Peyer's patch (tissue), 4 donors: Measurements from ENCODE around the gene ISLR. TPM values are rescaled to one million over a fixed set of nuclear protein-coding genes. Genes with fewer than 3 reads are reported as not detected.

Source experiments
- DNase-seq, 3 donors: peaks; one replicate each; pipeline ENCODE4 v3.0.0-alpha.2; 2017 to 2019
- H3K27ac ChIP-seq, 4 donors: fragments of 200-600 bp; sonication (generic); one replicate each; pipeline ENCODE4 v1.5.1; 2016 to 2019
- H3K27me3 ChIP-seq, 2 donors: fragments of 200-600 bp; sonication (generic); one replicate each; pipeline ENCODE4 v1.5.1; 2019
- H3K36me3 ChIP-seq, 3 donors: fragments of 200-600 bp; sonication (generic); one replicate each; pipeline ENCODE4 v1.5.1; 2016 to 2019
- H3K4me1 ChIP-seq, 4 donors: fragments of 200-600 bp; sonication (generic); one replicate each; pipeline ENCODE4 v1.5.1; 2016 to 2019
- H3K4me3 ChIP-seq, 4 donors: fragments of 200-600 bp; sonication (generic); 1 replicate in 3 of 4; 2 replicates in 1 of 4; pipeline ENCODE4 v1.5.1; 2016 to 2019; ENCODE audit warnings: mild to moderate bottlenecking in 1 of 4
- H3K9me3 ChIP-seq, 4 donors: fragments of 200-600 bp; sonication (generic); one replicate each; pipeline ENCODE4 v1.5.1; 2016 to 2019; ENCODE audit warnings: mild to moderate bottlenecking in 1 of 4
- POLR2A ChIP-seq, 2 donors: fragments of 450-650 bp; IDR thresholded peaks; one replicate each; pipeline ENCODE4 v1.5.1; 2017; ENCODE audit warnings: antibody characterized with exemption in 2 of 2, mild to moderate bottlenecking in 2 of 2, moderate library complexity in 2 of 2
- total RNA-seq, 4 donors: library from RNA; depleted of rRNA; stranded (reverse); fragments of >200 nt; gene quantifications; one replicate each; pipeline ENCODE4 v1.1.0, GENCODE V29; 2016
- TF ChIP-seq, protein P1 (sequence below), 6 experiments: fragments of 450-650 bp in 4 of 6; fragments of 200-600 bp in 2 of 6; sonication (generic) in 1 of 6; IDR thresholded peaks; one replicate each; pipeline ENCODE4 v1.5.1; 2017 to 2019; ENCODE audit warnings: antibody characterized with exemption in 6 of 6, mild to moderate bottlenecking in 3 of 6, moderate library complexity in 1 of 6

The ISLR gene, protein sequence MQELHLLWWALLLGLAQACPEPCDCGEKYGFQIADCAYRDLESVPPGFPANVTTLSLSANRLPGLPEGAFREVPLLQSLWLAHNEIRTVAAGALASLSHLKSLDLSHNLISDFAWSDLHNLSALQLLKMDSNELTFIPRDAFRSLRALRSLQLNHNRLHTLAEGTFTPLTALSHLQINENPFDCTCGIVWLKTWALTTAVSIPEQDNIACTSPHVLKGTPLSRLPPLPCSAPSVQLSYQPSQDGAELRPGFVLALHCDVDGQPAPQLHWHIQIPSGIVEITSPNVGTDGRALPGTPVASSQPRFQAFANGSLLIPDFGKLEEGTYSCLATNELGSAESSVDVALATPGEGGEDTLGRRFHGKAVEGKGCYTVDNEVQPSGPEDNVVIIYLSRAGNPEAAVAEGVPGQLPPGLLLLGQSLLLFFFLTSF
- 10 to 100 TPM in 3 of 4 donors, 1 to 10 TPM in 1; 6.3 to 22.8 (median 17.5) TPM for total RNA-seq

DNA sequence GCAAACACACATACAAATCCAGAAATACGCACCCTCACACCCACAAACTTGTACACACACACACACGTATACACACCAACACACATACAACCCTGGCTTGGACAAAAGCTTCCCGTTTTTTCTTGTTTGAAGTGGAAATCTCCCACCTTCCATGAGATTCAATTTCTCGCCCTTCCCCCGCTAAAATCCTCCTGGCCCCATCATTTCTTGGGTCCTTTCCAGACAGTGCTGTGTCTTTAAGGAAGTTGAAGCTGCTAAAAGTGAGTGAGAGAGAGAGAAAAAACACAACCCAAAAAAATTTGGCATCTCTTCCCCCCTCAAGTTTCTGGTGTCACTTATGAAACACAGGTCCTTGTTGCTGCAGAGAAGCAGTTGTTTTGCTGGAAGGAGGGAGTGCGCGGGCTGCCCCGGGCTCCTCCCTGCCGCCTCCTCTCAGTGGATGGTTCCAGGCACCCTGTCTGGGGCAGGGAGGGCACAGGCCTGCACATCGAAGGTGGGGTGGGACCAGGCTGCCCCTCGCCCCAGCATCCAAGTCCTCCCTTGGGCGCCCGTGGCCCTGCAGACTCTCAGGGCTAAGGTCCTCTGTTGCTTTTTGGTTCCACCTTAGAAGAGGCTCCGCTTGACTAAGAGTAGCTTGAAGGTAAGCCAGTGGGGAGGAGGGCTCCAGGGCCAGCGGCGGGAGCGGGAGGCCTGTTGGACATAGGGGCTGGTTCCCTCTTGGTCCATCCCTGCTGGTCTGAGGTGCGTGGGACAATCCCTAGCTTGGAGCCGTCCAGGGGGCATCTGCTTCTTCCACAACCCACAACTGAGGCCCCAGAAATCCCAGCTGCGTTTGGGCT, at the start of gene ISLR:
ISLR (plus strand) TSS at position 331 of the 839 bp plus-strand sequence. CDS start 1,149 bp downstream, outside the sequence.
- no peaks in the 10 kb centered on the region for H3K27me3 ChIP-seq
- peak within 1 kb of the TSS; percentile 3 to 40 (median 24) for H3K4me3 ChIP-seq
- TF ChIP-seq, protein P1, sequence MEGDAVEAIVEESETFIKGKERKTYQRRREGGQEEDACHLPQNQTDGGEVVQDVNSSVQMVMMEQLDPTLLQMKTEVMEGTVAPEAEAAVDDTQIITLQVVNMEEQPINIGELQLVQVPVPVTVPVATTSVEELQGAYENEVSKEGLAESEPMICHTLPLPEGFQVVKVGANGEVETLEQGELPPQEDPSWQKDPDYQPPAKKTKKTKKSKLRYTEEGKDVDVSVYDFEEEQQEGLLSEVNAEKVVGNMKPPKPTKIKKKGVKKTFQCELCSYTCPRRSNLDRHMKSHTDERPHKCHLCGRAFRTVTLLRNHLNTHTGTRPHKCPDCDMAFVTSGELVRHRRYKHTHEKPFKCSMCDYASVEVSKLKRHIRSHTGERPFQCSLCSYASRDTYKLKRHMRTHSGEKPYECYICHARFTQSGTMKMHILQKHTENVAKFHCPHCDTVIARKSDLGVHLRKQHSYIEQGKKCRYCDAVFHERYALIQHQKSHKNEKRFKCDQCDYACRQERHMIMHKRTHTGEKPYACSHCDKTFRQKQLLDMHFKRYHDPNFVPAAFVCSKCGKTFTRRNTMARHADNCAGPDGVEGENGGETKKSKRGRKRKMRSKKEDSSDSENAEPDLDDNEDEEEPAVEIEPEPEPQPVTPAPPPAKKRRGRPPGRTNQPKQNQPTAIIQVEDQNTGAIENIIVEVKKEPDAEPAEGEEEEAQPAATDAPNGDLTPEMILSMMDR (IDR thresholded peaks at IDR 0.05), result no peak
- peak in 1 of 2 donors; percentile 11 for TF ChIP-seq POLR2A (IDR thresholded peaks at IDR 0.05)
- H3K36me3 ChIP-seq, result no peaks in the 10 kb centered on the region
- peaks cover 0 to 17% (median 0%) of the 10 kb centered on the region in 4 donors for H3K4me1 ChIP-seq
- peak in 2 of 3 donors; percentile 48 for DNase-seq
- no peaks in the 10 kb centered on the region for H3K9me3 ChIP-seq
- peak within 1 kb of the TSS; percentile 53 to 80 (median 66) for H3K27ac ChIP-seq

DNA sequence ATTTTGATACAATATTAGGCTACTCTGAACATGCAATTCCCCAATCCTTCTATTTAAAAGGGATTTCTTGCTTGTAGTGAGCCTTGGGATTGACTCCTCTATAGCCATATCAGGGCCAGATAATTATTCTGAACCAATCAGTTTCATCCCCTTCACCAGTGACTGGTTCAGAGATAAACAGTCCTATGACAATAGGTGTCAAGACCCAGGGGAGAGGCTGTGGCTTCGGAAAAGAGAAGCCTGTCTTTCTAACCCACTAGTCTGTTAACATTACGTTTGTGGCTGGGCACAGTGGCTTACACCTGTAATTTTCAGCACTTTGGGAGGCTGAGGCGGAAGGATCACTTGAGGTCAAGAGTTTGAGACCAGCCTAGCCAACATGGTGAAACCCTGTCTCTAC, 49.3 kb upstream of the ISLR start:
- peaks cover 0 to 15% of the 10 kb centered on the region in 2 donors for H3K27me3 ChIP-seq
- peaks cover 0 to 26% (median 9%) of the 10 kb centered on the region in 4 donors for H3K4me1 ChIP-seq
- no peak for DNase-seq
- H3K9me3 ChIP-seq, result no peaks in the 10 kb centered on the region
- H3K27ac ChIP-seq, result no peak overlapping the region
- no peaks in the 10 kb centered on the region for H3K36me3 ChIP-seq
- no peak for TF ChIP-seq POLR2A (IDR thresholded peaks at IDR 0.05)
- TF ChIP-seq, protein P1 (IDR thresholded peaks at IDR 0.05), result no peak
- no peak overlapping the region for H3K4me3 ChIP-seq

DNA sequence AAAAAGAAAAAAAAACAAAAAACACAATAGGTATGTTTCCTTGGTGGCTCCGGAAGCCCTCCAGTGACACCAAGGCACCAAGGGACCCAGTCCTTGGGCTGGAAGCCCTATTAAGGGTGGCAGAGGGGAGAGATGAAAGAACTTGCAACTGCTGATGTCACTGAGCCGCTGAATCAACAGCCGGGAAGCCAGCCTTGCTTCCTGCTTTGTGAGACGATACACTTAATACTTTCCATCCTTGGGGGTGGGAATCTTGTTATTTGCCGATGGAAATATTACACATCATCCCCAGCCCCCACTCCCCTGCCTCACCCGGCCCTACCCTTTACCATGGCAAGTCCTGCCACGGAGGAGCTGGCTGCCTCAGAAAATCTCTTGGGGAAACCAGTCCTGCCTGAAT, 48.8 kb upstream of the ISLR start:
- H3K36me3 ChIP-seq, result no peaks in the 10 kb centered on the region
- DNase-seq, result peak in 1 of 3 donors; percentile 12
- peaks cover 0 to 31% (median 12%) of the 10 kb centered on the region in 4 donors for H3K4me1 ChIP-seq
- no peak overlapping the region for H3K27ac ChIP-seq
- H3K4me3 ChIP-seq, result no peak overlapping the region
- TF ChIP-seq, protein P1 (IDR thresholded peaks at IDR 0.05), result no peak
- no peak for TF ChIP-seq POLR2A (IDR thresholded peaks at IDR 0.05)
- peaks cover 0 to 19% of the 10 kb centered on the region in 2 donors for H3K27me3 ChIP-seq
- H3K9me3 ChIP-seq, result no peaks in the 10 kb centered on the region

DNA sequence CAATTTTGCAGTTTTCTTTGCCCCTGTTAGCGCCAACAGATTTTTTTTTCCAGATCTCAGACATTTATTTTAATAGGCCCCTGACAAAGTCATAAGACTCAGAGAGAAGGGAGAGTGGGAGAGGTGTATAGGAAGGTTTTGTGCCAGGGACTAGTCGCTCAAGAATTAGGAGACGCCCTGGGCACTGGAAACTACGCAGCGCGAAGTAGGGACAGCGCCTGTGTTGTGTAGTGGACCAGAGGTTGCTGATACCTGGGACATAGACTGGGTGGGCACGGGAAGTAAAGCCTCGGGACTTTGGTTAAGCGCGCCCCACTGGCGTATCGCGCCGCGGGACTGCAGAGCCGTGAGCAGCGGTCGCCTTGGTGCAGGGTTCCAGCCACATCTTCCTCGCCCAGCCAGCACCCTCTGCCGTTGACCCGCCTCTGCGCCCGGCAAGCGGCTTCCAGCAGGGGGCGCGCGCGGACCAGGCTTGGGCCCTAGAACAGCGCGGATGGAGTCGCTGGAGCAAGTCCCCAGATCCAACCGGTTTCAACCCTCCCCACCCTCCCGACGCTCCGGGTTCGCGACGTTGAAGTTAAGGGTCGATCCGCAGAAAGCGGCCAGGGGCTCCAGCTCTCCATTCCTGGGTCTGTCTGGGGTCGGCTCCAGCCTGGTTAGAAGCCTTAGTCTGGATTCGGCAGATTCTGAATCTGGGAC, 46.1 kb upstream of the ISLR start:
- H3K27ac ChIP-seq, result no peak overlapping the region

More for the DNA sequence above, 46.1 kb upstream of the ISLR start:
- H3K4me1 ChIP-seq, result peaks cover 0 to 37% (median 15%) of the 10 kb centered on the region in 4 donors
- no peaks in the 10 kb centered on the region for H3K9me3 ChIP-seq
- peak; percentile 83 to 93 (median 89) for DNase-seq
- no peak for TF ChIP-seq POLR2A (IDR thresholded peaks at IDR 0.05)
- TF ChIP-seq, protein P1 (IDR thresholded peaks at IDR 0.05), result peak; percentile 89 to 99 (median 94)
- peak overlapping the region in 3 of 4 donors; percentile 35 to 52 (median 41) for H3K4me3 ChIP-seq
- H3K27me3 ChIP-seq, result peaks cover 0 to 44% of the 10 kb centered on the region in 2 donors
- H3K36me3 ChIP-seq, result no peaks in the 10 kb centered on the region
